WTC11 (cell line): ENCODE data around the gene JMJD6.

Experiments used
- AFF4 ChIP-seq: sonication (generic); formaldehyde crosslinking; IDR thresholded peaks from 2 replicates; pipeline ENCODE4 v1.8.1; 2023; ENCODE audit warnings: mild to moderate bottlenecking, missing genetic modification reagents, borderline replicate concordance
- ATF1 ChIP-seq: sonication (generic); formaldehyde crosslinking; IDR thresholded peaks from 2 replicates; pipeline ENCODE4 v1.8.1; 2023; ENCODE audit warnings: mild to moderate bottlenecking, moderate library complexity, missing genetic modification reagents
- ATF2 ChIP-seq: sonication (generic); formaldehyde crosslinking; IDR thresholded peaks from 2 replicates; pipeline ENCODE4 v1.8.1; 2022; ENCODE audit warnings: low read depth, missing genetic modification reagents, borderline replicate concordance
- CREB1 ChIP-seq: sonication (generic); formaldehyde crosslinking; IDR thresholded peaks from 2 replicates; pipeline ENCODE4 v1.8.0; 2023; ENCODE audit warnings: mild to moderate bottlenecking, missing genetic modification reagents
- CTCF ChIP-seq: fragments of 200-600 bp; IDR thresholded peaks from 2 replicates; pipeline ENCODE4 v1.8.0; 2022; ENCODE audit warnings: antibody characterized with exemption
- FOXJ3 ChIP-seq: sonication (generic); formaldehyde crosslinking; IDR thresholded peaks from 2 replicates; pipeline ENCODE4 v1.9.0; 2021; ENCODE audit warnings: missing genetic modification reagents, mild to moderate bottlenecking, borderline replicate concordance
- GTF2I ChIP-seq: fragments of 250-450 bp; sonication (Bioruptor Pico); conservative IDR thresholded peaks from 2 replicates; pipeline ENCODE4 v1.4.0; 2021; ENCODE audit warnings: mild to moderate bottlenecking
- HMGXB4 ChIP-seq: sonication (generic); formaldehyde crosslinking; IDR thresholded peaks from 2 replicates; pipeline ENCODE4 v1.8.1; 2023; ENCODE audit warnings: mild to moderate bottlenecking, moderate library complexity, missing genetic modification reagents
- NR3C1 ChIP-seq: sonication (generic); formaldehyde crosslinking; conservative IDR thresholded peaks from 2 replicates; pipeline ENCODE4 v1.8.1; 2023; ENCODE audit warnings: low read depth, mild to moderate bottlenecking, missing genetic modification reagents
- SMAD3 ChIP-seq: sonication (generic); formaldehyde crosslinking; IDR thresholded peaks from 2 replicates; pipeline ENCODE4 v1.8.0; 2022; ENCODE audit warnings: missing genetic modification reagents, mild to moderate bottlenecking, borderline replicate concordance
- TEAD4 ChIP-seq: sonication (generic); formaldehyde crosslinking; IDR thresholded peaks from 2 replicates; pipeline ENCODE4 v1.8.0; 2022; ENCODE audit warnings: mild to moderate bottlenecking, missing genetic modification reagents
- TF ChIP-seq, protein P1 (sequence below): sonication (generic); formaldehyde crosslinking; IDR thresholded peaks from 2 replicates; pipeline ENCODE4 v1.8.1; 2022; ENCODE audit warnings: mild to moderate bottlenecking, moderate library complexity, missing genetic modification reagents

DNA sequence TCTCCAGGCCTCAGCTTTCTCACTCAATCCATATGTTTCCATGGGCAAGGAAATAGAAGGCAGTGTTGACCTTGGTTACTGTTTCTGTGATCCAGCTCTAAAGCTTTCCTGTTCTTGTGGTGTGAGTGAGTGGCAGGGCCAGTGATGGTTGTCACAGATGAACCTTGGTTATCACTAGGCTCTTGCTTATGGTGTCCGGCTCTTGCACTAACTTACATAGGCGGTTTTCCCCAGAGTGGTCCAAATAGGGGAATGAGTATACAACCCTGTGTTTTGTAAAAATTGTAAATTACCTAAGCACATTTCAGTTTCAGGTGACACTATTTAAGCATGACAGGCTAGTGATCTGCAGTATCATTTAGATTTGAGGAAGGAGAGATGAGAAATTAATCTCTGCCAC lies 18.3 kb upstream of the JMJD6 start:
- TF ChIP-seq ATF1 (CRISPR knock-in tag) (no peak), SMAD3 (CRISPR knock-in tag) (no peak), CTCF (no peak), ATF2 (CRISPR knock-in tag) (no peak), CREB1 (CRISPR knock-in tag) (no peak), HMGXB4 (CRISPR knock-in tag) (no peak), AFF4 (CRISPR knock-in tag) (no peak), TEAD4 (CRISPR knock-in tag) (no peak), FOXJ3 (CRISPR knock-in tag) (no peak), GTF2I (CRISPR knock-in tag) (no peak), NR3C1 (CRISPR knock-in tag) (no peak)
- TF ChIP-seq, protein P1, sequence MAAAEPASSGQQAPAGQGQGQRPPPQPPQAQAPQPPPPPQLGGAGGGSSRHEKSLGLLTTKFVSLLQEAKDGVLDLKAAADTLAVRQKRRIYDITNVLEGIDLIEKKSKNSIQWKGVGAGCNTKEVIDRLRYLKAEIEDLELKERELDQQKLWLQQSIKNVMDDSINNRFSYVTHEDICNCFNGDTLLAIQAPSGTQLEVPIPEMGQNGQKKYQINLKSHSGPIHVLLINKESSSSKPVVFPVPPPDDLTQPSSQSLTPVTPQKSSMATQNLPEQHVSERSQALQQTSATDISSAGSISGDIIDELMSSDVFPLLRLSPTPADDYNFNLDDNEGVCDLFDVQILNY (CRISPR knock-in tag), result no peak
